Colonic mucosa (tissue), 4 donors: Measurements from ENCODE around the gene XIRP2. TPM values are rescaled to one million over a fixed set of nuclear protein-coding genes. Genes with fewer than 3 reads are reported as not detected.
A peak's percentile ranks its signal among the peaks of the same experiment; 100 is the strongest.

ENCODE experiments used
- DNase-seq: peaks from one replicate; pipeline ENCODE4 v3.0.0-alpha.2; 2020
- H3K27ac ChIP-seq: fragments of 200-600 bp; one replicate; pipeline ENCODE4 v1.8.0; 2021
- H3K27me3 ChIP-seq: fragments of 200-600 bp; one replicate; pipeline ENCODE4 v1.8.0; 2021
- H3K36me3 ChIP-seq: fragments of 200-600 bp; one replicate; pipeline ENCODE4 v1.8.0; 2021
- H3K4me1 ChIP-seq: fragments of 200-600 bp; one replicate; pipeline ENCODE4 v1.8.0; 2021; ENCODE audit warnings: mild to moderate bottlenecking
- H3K4me3 ChIP-seq: fragments of 200-600 bp; one replicate; pipeline ENCODE4 v1.8.0; 2021
- H3K9ac ChIP-seq, 2 donors: one replicate each; pipeline ENCODE4 v1.7.0; 2013; ENCODE audit warnings: control low read depth in 2 of 2, low read depth in 2 of 2, low read length in 2 of 2
- H3K9me3 ChIP-seq: fragments of 200-600 bp; one replicate; pipeline ENCODE4 v1.8.0; 2021
- intact Hi-C: fragments of 100-400 bp; cut with DNase I; formaldehyde crosslinking; loops from one replicate; pipeline ENCODE4 v1.14.1; 2022
- total RNA-seq, 2 donors: library from RNA; stranded (reverse); fragmentation: NEBNext Ultra II Directional in 1 of 2; extraction: Animal tissue kit (Norgen Biotek cat#: 25700) in 1 of 2; gene quantifications; one replicate each; pipeline ENCODE4 v1.2.1, GENCODE V29; 2021
- TF ChIP-seq, protein P1 (sequence below): fragments of 200-600 bp; IDR thresholded peaks from one replicate; pipeline ENCODE4 v1.8.0; 2022; ENCODE audit warnings: antibody characterized with exemption, mild to moderate bottlenecking
- donor health status: healthy.
- donor health status: DM: no; HTN: no; CAD: no.
- donor health status: DM: no; HTN: no; CAD: no.

The XIRP2 gene
- total RNA-seq, 2 donors from 2014 or later, result 0.13 TPM; not detected in 1

DNA sequence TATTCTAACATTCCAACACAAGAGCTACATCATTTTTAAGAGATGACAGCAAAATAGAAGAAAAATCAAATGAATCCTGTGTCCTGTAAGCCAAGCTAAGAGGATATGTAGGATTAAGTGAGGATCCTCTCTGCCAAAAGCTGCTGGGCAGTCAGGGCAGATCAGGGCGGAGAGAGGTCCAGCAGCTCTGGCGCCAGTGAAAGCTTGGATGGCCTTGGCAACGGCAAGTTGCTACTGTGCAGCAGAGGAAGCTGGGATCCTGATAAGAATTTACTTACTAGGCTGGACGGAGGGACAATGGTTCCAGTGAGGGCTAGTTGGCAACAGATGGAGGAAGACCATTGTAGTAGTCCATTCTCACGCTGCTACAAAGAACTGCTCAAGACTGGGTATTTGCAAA, 391.5 kb downstream of the XIRP2 start:
- no peaks in the 10 kb centered on the region for H3K36me3 ChIP-seq
- TF ChIP-seq, protein P1, sequence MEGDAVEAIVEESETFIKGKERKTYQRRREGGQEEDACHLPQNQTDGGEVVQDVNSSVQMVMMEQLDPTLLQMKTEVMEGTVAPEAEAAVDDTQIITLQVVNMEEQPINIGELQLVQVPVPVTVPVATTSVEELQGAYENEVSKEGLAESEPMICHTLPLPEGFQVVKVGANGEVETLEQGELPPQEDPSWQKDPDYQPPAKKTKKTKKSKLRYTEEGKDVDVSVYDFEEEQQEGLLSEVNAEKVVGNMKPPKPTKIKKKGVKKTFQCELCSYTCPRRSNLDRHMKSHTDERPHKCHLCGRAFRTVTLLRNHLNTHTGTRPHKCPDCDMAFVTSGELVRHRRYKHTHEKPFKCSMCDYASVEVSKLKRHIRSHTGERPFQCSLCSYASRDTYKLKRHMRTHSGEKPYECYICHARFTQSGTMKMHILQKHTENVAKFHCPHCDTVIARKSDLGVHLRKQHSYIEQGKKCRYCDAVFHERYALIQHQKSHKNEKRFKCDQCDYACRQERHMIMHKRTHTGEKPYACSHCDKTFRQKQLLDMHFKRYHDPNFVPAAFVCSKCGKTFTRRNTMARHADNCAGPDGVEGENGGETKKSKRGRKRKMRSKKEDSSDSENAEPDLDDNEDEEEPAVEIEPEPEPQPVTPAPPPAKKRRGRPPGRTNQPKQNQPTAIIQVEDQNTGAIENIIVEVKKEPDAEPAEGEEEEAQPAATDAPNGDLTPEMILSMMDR, result no peak
- H3K27ac ChIP-seq, result no peak overlapping the region
- H3K4me1 ChIP-seq, result no peaks in the 10 kb centered on the region
- no peaks in the 10 kb centered on the region for H3K9me3 ChIP-seq
- no peak for DNase-seq
- intact Hi-C loops, result no loop called here
- H3K9ac ChIP-seq, result no peak overlapping the region
- H3K27me3 ChIP-seq, result no peaks in the 10 kb centered on the region
- H3K4me3 ChIP-seq, result no peak overlapping the region

DNA sequence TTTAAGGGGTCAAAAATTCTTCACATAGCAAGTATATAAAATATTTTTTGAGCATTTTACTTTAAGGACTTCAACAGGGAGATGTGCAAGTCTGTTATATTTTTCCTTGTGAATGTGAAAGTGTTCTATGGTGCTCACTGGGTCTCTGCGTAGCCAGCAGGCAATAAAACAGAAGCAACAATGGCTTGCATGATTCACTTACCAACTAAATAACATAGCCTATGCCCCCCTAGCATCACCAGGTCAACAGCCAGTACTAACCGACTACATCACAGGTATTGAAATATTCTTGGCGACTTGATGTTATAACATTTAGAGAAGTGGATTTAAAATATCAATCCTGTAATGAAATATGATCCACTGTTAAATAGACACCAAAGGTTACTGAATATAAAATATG, 398.9 kb downstream of the XIRP2 start:
- H3K4me1 ChIP-seq, result no peaks in the 10 kb centered on the region
- H3K36me3 ChIP-seq, result no peaks in the 10 kb centered on the region
- DNase-seq, result no peak
- H3K9me3 ChIP-seq, result no peaks in the 10 kb centered on the region
- TF ChIP-seq, protein P1, result no peak
- intact Hi-C loops, result no loop called here
- H3K27ac ChIP-seq, result no peak overlapping the region
- no peak overlapping the region for H3K9ac ChIP-seq
- no peak overlapping the region for H3K4me3 ChIP-seq
- H3K27me3 ChIP-seq, result no peaks in the 10 kb centered on the region

DNA sequence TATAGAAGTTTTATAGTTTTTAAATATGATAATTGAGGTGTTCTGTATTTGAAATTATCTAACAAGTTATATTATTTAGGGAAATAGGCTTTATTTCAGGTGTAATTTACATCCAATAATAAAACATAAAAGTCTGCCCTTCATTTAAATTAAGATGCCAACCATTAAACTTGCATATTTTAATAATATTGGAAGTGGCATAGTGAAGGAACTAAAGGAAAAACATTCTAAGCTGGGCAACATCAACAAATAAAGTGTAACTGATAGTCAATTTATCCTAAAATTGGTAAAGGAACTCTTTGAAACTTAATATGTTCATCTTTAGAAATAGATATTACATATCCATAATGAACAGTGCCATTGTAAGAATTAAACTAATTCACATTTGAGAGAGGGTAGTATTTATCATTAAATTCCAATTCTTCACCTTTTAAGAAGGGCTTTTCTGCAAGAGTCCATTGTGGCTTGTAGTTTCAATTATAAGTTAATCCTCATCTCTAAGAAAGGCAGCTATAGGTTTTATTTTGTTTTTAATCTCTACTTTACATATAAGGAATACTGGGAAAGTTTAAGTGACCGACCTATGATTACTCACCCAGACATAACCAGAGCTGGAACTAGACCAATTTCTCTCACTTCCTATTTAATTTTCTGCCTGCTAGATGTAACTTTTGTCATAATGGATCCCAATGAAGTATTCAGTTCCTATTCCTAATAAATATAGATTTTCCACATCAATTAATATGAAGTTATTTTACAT, 401.6 kb downstream of the XIRP2 start:
- TF ChIP-seq, protein P1, result no peak
- Histone ChIP-seq H3K9me3 (no peaks in the 10 kb centered on the region), H3K4me1 (no peaks in the 10 kb centered on the region), H3K36me3 (no peaks in the 10 kb centered on the region), H3K4me3 (no peak overlapping the region), H3K27ac (no peak overlapping the region), H3K27me3 (peaks cover 5% of the 10 kb centered on the region), H3K9ac (no peak overlapping the region)
- no peak for DNase-seq
- intact Hi-C loops, result no loop called here

- no peaks in the 10 kb centered on the region for H3K4me1 ChIP-seq
- intact Hi-C loops, result no loop called here
- H3K9me3 ChIP-seq, result no peaks in the 10 kb centered on the region
- peak within 1 kb of the TSS; percentile 83 for H3K27ac ChIP-seq
- peak within 1 kb of the TSS; percentile 40 to 78 for H3K9ac ChIP-seq
- H3K4me3 ChIP-seq, result peak within 1 kb of the TSS; percentile 78
- TF ChIP-seq, protein P1, result peak; percentile 27
- H3K36me3 ChIP-seq, result no peaks in the 10 kb centered on the region
- DNase-seq, result peak; percentile 91
- peaks cover 5% of the 10 kb centered on the region for H3K27me3 ChIP-seq
Measured at GRCh38 chr2:167292430-167293171, 404.3 kb downstream of the XIRP2 start, which contains the start of gene B3GALT1. Gene B3GALT1 (plus strand): TSS chr2:167293001.

GRCh38 chr2:167293172-167293781, 405.0 kb downstream of the XIRP2 start:
- Histone ChIP-seq H3K36me3 (no peaks in the 10 kb centered on the region), H3K9ac (peak overlapping the region; percentile 40 to 51), H3K4me1 (no peaks in the 10 kb centered on the region), H3K27ac (peak overlapping the region; percentile 83), H3K4me3 (peak overlapping the region; percentile 78), H3K9me3 (no peaks in the 10 kb centered on the region), H3K27me3 (peaks cover 5% of the 10 kb centered on the region)
- peak; percentile 40 for DNase-seq
- intact Hi-C loops, result no loop called here
- TF ChIP-seq, protein P1, result no peak
